ENCODE data around the gene MBNL3. TPM values are rescaled to one million over a fixed set of nuclear protein-coding genes. Genes with fewer than 3 reads are reported as not detected.

MBNL3 gene
- total RNA-seq, 1 experiment from 2014 or later, result 4.6 TPM

DNA sequence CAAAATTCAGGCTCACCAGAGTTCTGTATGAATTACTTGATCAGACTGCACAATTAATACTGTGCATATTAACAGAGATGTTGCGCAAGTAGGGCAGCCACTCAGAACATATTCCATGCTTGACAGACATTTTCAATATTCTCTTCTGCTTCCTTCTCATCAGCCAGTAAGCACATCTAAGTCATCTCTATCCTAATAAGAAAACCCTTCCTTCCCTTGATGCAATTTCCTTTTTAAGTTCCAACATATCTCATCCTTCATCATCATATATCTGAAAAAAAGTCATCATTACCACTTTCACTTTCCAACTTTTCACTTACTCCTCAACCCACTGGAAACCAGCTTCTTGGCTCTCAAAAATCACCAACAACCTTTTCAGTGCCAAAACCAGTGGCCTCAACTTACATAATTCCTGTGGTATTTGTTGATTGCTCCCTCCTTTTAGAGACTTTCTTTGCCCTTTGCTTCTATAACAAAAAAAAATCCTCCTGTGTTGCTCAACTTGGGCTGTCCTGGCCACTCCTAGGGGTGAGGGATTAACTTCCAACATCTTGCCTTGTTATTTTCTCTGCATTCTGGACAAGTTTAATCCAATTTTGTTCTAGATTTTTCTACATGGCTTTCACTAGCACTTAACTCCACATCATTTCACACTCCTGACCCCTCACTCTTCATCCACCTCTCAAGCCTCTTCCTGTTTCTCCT lies 14.1 kb downstream of the MBNL3 start:
- no TSS peak for BruUV-seq (replicated peaks)
- H3K27me3 ChIP-seq (ENCODE audit: insufficient read depth, low read length), result peaks cover 18% of the 10 kb centered on the region

More for the DNA sequence above, 14.1 kb downstream of the MBNL3 start:
- no peak for DNase-seq (ENCODE audit: low read depth, low spot score)
- TF ChIP-seq SRF (IDR thresholded peaks at IDR 0.05; ENCODE audit: low read depth) (no peak), ZNF274 (IDR thresholded peaks at IDR 0.05; ENCODE audit: low read depth, low read length) (no peak), EZH2phosphoT487 (IDR thresholded peaks at IDR 0.05; ENCODE audit: borderline replicate concordance) (no peak), POLR2AphosphoS5 (IDR thresholded peaks at IDR 0.05; ENCODE audit: low read depth, low read length) (no peak), RAD21 (IDR thresholded peaks at IDR 0.05; ENCODE audit: low read depth) (no peak), POLR2A (IDR thresholded peaks at IDR 0.05; ENCODE audit: borderline replicate concordance, extremely low read depth, insufficient read depth, insufficient read length) (no peak), CEBPB (IDR thresholded peaks at IDR 0.05; ENCODE audit: low read depth) (no peak), JUND (IDR thresholded peaks at IDR 0.05) (no peak), REST (IDR thresholded peaks at IDR 0.05; ENCODE audit: low read depth) (no peak)
- TF ChIP-seq, protein P1, sequence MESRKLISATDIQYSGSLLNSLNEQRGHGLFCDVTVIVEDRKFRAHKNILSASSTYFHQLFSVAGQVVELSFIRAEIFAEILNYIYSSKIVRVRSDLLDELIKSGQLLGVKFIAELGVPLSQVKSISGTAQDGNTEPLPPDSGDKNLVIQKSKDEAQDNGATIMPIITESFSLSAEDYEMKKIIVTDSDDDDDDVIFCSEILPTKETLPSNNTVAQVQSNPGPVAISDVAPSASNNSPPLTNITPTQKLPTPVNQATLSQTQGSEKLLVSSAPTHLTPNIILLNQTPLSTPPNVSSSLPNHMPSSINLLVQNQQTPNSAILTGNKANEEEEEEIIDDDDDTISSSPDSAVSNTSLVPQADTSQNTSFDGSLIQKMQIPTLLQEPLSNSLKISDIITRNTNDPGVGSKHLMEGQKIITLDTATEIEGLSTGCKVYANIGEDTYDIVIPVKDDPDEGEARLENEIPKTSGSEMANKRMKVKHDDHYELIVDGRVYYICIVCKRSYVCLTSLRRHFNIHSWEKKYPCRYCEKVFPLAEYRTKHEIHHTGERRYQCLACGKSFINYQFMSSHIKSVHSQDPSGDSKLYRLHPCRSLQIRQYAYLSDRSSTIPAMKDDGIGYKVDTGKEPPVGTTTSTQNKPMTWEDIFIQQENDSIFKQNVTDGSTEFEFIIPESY (IDR thresholded peaks at IDR 0.05; ENCODE audit: extremely low read depth, insufficient replicate concordance, low read length), result no peak
- TF ChIP-seq, protein P2, sequence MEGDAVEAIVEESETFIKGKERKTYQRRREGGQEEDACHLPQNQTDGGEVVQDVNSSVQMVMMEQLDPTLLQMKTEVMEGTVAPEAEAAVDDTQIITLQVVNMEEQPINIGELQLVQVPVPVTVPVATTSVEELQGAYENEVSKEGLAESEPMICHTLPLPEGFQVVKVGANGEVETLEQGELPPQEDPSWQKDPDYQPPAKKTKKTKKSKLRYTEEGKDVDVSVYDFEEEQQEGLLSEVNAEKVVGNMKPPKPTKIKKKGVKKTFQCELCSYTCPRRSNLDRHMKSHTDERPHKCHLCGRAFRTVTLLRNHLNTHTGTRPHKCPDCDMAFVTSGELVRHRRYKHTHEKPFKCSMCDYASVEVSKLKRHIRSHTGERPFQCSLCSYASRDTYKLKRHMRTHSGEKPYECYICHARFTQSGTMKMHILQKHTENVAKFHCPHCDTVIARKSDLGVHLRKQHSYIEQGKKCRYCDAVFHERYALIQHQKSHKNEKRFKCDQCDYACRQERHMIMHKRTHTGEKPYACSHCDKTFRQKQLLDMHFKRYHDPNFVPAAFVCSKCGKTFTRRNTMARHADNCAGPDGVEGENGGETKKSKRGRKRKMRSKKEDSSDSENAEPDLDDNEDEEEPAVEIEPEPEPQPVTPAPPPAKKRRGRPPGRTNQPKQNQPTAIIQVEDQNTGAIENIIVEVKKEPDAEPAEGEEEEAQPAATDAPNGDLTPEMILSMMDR (IDR thresholded peaks at IDR 0.05 in 2 of 3, conservative IDR thresholded peaks at IDR 0.05 in 1 of 3; ENCODE audit: borderline replicate concordance in 1 of 3, insufficient read depth in 1 of 3, low read depth in 2 of 3, low read length in 2 of 3), result no peak
- TF ChIP-seq, protein P3, sequence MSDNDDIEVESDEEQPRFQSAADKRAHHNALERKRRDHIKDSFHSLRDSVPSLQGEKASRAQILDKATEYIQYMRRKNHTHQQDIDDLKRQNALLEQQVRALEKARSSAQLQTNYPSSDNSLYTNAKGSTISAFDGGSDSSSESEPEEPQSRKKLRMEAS (IDR thresholded peaks at IDR 0.05), result no peak
- no peak overlapping the region for H3K4me2 ChIP-seq (ENCODE audit: low read length)
- H3K4me1 ChIP-seq (ENCODE audit: control insufficient read depth in 1 of 2, insufficient read depth in 2 of 2, low read length in 2 of 2), result no peaks in the 10 kb centered on the region
- no peaks in the 10 kb centered on the region for H3K9me2 ChIP-seq (ENCODE audit: insufficient read depth)
- POLR2A ChIA-PET, result no interaction called here
- ATAC-seq, result no peak
- no peak overlapping the region for H3K9ac ChIP-seq (ENCODE audit: low read length)
- CTCF ChIA-PET, result no interaction called here
- H3K4me3 ChIP-seq (replicated peaks in 1 of 2; ENCODE audit: low read depth in 1 of 2, low read length in 2 of 2), result no peak overlapping the region
- H3K27ac ChIP-seq (ENCODE audit: low read depth, low read length), result no peak overlapping the region
- H2AFZ ChIP-seq (ENCODE audit: low read depth, low read length, poor library complexity, severe bottlenecking), result no peak overlapping the region
- H3K9me3 ChIP-seq (ENCODE audit: control insufficient read depth in 1 of 2, insufficient read depth in 1 of 2, low read depth in 1 of 2, low read length in 2 of 2), result no peaks in the 10 kb centered on the region
- no peaks in the 10 kb centered on the region for H3K36me3 ChIP-seq (ENCODE audit: control insufficient read depth in 1 of 2, insufficient read depth in 2 of 2, low read length in 2 of 2)
- no peaks in the 10 kb centered on the region for H4K20me1 ChIP-seq (ENCODE audit: insufficient read depth)
- H3K79me2 ChIP-seq (ENCODE audit: insufficient read depth, low read length), result no peaks in the 10 kb centered on the region
- intact Hi-C loops (cut with micrococcal nuclease), result no loop called here
- RAD21 ChIA-PET (ENCODE audit: low non-redundant PET in 1 of 2, low total read pairs in 2 of 2, uncharacterized antibody in 2 of 2, unreplicated experiment in 2 of 2), result no interaction called here

Measured in HCT116 (cell line).